Right atrium auricular region (tissue), 2 donors: ENCODE results near the gene WWOX. TPM values are rescaled to one million over a fixed set of nuclear protein-coding genes. Genes with fewer than 3 reads are reported as not detected.

ENCODE experiments used
- DNase-seq: peaks from one replicate; pipeline ENCODE4 v3.0.0-alpha.2; 2019; ENCODE audit warnings: low spot score
- H3K27ac ChIP-seq, 2 donors: fragments of 200-600 bp; sonication (generic); 1 replicate in 1 of 2; 2 replicates in 1 of 2; pipeline ENCODE4 v1.5.1; 2016 to 2019
- H3K27me3 ChIP-seq, 2 donors: fragments of 200-600 bp; sonication (generic); one replicate each; pipeline versions ENCODE4 v1.5.1 to v1.6.0; 2017 to 2019
- H3K36me3 ChIP-seq: fragments of 200-600 bp; sonication (generic); one replicate; pipeline ENCODE4 v1.5.1; 2016
- H3K4me1 ChIP-seq, 2 donors: fragments of 200-600 bp; sonication (generic); one replicate each; pipeline versions ENCODE4 v1.5.1 to v1.6.0; 2017 to 2019
- H3K4me3 ChIP-seq, 2 donors: fragments of 200-600 bp; sonication (generic); 1 replicate in 1 of 2; 2 replicates in 1 of 2; pipeline ENCODE4 v1.5.1; 2017 to 2019; ENCODE audit warnings: mild to moderate bottlenecking in 1 of 2, moderate library complexity in 1 of 2
- H3K9me3 ChIP-seq, 2 donors: fragments of 200-600 bp; sonication (generic); one replicate each; pipeline ENCODE4 v1.5.1; 2019
- CTCF ChIP-seq, 2 donors: fragments of 200-600 bp; sonication (generic); IDR thresholded peaks; one replicate each; pipeline ENCODE4 v1.5.1; 2019; ENCODE audit warnings: antibody characterized with exemption in 2 of 2
- total RNA-seq, 2 donors: library from RNA; depleted of rRNA; stranded (reverse); fragments of >200 nt; gene quantifications; one replicate each; pipeline ENCODE4 v1.1.0, GENCODE V29; 2016

WWOX gene
- total RNA-seq, 2 donors from 2014 or later, result 14.8 to 20.8 TPM

- H3K9me3 ChIP-seq, result no peaks in the 10 kb centered on the region
- TF ChIP-seq CTCF (IDR thresholded peaks at IDR 0.05), result no peak
Observed at GRCh38 chr16:78927766-78928165, 828.3 kb downstream of the WWOX start.

GRCh38 chr16:78929841-78930240, 830.4 kb downstream of the WWOX start:
- H3K36me3 ChIP-seq, result no peaks in the 10 kb centered on the region
- no peak for TF ChIP-seq CTCF (IDR thresholded peaks at IDR 0.05)
- no peak for DNase-seq
- H3K27me3 ChIP-seq, result no peaks in the 10 kb centered on the region
- H3K27ac ChIP-seq, result no peak overlapping the region
- H3K4me1 ChIP-seq, result no peaks in the 10 kb centered on the region
- H3K4me3 ChIP-seq, result no peak overlapping the region
- H3K9me3 ChIP-seq, result no peaks in the 10 kb centered on the region

More at GRCh38 chr16:78927766-78928165, 828.3 kb downstream of the WWOX start:
- no peaks in the 10 kb centered on the region for H3K4me1 ChIP-seq
- no peak overlapping the region for H3K27ac ChIP-seq
- no peaks in the 10 kb centered on the region for H3K27me3 ChIP-seq
- no peaks in the 10 kb centered on the region for H3K36me3 ChIP-seq
- no peak overlapping the region for H3K4me3 ChIP-seq
- DNase-seq, result no peak

- H3K4me1 ChIP-seq, result no peaks in the 10 kb centered on the region
- no peaks in the 10 kb centered on the region for H3K27me3 ChIP-seq
- TF ChIP-seq CTCF (IDR thresholded peaks at IDR 0.05), result no peak
- H3K9me3 ChIP-seq, result no peaks in the 10 kb centered on the region
- H3K27ac ChIP-seq, result no peak overlapping the region
- DNase-seq, result no peak
- no peak overlapping the region for H3K4me3 ChIP-seq
- no peaks in the 10 kb centered on the region for H3K36me3 ChIP-seq
Observed at GRCh38 chr16:78930561-78930960, 831.1 kb downstream of the WWOX start.

- H3K27ac ChIP-seq, result no peak overlapping the region
- no peaks in the 10 kb centered on the region for H3K9me3 ChIP-seq
- no peak for DNase-seq
- H3K4me3 ChIP-seq, result no peak overlapping the region
- no peaks in the 10 kb centered on the region for H3K4me1 ChIP-seq
- H3K36me3 ChIP-seq, result no peaks in the 10 kb centered on the region
- TF ChIP-seq CTCF (IDR thresholded peaks at IDR 0.05), result no peak
- H3K27me3 ChIP-seq, result no peaks in the 10 kb centered on the region
Observed at GRCh38 chr16:78931267-78931666, 831.8 kb downstream of the WWOX start.

GRCh38 chr16:78931678-78932077, 832.2 kb downstream of the WWOX start:
- no peak for TF ChIP-seq CTCF (IDR thresholded peaks at IDR 0.05)
- H3K9me3 ChIP-seq, result no peaks in the 10 kb centered on the region
- H3K4me1 ChIP-seq, result no peaks in the 10 kb centered on the region
- H3K27ac ChIP-seq, result no peak overlapping the region
- DNase-seq, result no peak
- H3K27me3 ChIP-seq, result no peaks in the 10 kb centered on the region
- no peak overlapping the region for H3K4me3 ChIP-seq
- no peaks in the 10 kb centered on the region for H3K36me3 ChIP-seq

GRCh38 chr16:78932355-78932943, 833.0 kb downstream of the WWOX start:
- H3K4me1 ChIP-seq, result no peaks in the 10 kb centered on the region
- no peaks in the 10 kb centered on the region for H3K9me3 ChIP-seq
- no peak for TF ChIP-seq CTCF (IDR thresholded peaks at IDR 0.05)
- H3K27ac ChIP-seq, result no peak overlapping the region
- no peak overlapping the region for H3K4me3 ChIP-seq
- DNase-seq, result no peak
- H3K36me3 ChIP-seq, result no peaks in the 10 kb centered on the region
- no peaks in the 10 kb centered on the region for H3K27me3 ChIP-seq
